Skeletal muscle tissue (tissue), 4 donors: ENCODE measurements around the gene CIROP. TPM values are rescaled to one million over a fixed set of nuclear protein-coding genes. Genes with fewer than 3 reads are reported as not detected.

Experiments
- H3K27ac ChIP-seq: one replicate; pipeline ENCODE4 v1.7.0; 2013; ENCODE audit warnings: mild to moderate bottlenecking, low read depth, low read length, inconsistent platforms
- H3K27me3 ChIP-seq, 3 donors: one replicate each; pipeline ENCODE4 v1.7.0; 2013; ENCODE audit warnings: low read length in 3 of 3; ENCODE audit not compliant: control insufficient read depth in 3 of 3, insufficient read depth in 3 of 3
- H3K36me3 ChIP-seq, 3 donors: one replicate each; pipeline ENCODE4 v1.7.0; 2013; ENCODE audit warnings: low read length in 3 of 3; ENCODE audit not compliant: control insufficient read depth in 3 of 3, insufficient read depth in 3 of 3
- H3K4me1 ChIP-seq, 3 donors: one replicate each; pipeline ENCODE4 v1.7.0; 2013; ENCODE audit warnings: low read length in 3 of 3, mild to moderate bottlenecking in 3 of 3; ENCODE audit not compliant: control insufficient read depth in 3 of 3, insufficient read depth in 3 of 3
- H3K4me3 ChIP-seq, 3 donors: one replicate each; pipeline ENCODE4 v1.7.0; 2013; ENCODE audit warnings: low read length in 3 of 3
- H3K9ac ChIP-seq, 3 donors: one replicate each; pipeline ENCODE4 v1.7.0; 2013; ENCODE audit warnings: low read length in 3 of 3, mild to moderate bottlenecking in 3 of 3, moderate library complexity in 2 of 3, low read depth in 1 of 3
- H3K9me3 ChIP-seq, 3 donors: one replicate each; pipeline ENCODE4 v1.7.0; 2013; ENCODE audit warnings: low read length in 3 of 3; ENCODE audit not compliant: control insufficient read depth in 3 of 3
- total RNA-seq: library from RNA; depleted of rRNA; stranded (reverse); fragments of >200 nt; gene quantifications from one replicate; pipeline ENCODE4 v1.2.3, GENCODE V29; 2014
- donor health status: Osteomylitis.

The CIROP gene
- total RNA-seq, 1 donor from 2014 or later = not detected

DNA sequence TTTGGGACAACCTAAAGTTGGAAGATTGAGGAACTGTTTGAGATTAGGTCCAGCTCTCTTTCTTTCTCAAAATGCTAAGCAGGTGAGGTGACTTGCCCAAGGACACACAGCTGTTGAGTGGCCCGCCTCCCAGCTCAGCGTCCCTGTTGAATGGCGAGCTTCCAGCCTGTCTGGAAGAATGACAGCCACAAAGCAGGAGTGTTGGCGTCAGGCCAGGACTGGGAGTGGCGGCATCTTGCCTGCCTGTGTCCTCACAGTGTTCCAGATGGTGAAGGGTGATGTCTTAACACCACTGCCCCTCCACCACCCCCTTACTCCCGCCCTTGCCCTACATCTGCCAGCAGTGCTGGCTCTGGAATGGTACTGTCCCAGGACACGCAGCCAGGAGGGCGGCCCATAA is 18.6 kb upstream of the CIROP start:
- Histone ChIP-seq H3K4me3 (no peak overlapping the region), H3K9me3 (no peaks in the 10 kb centered on the region), H3K36me3 (peaks cover 17 to 18% (median 18%) of the 10 kb centered on the region in 3 donors), H3K27ac (no peak overlapping the region), H3K4me1 (peaks cover 34 to 53% (median 37%) of the 10 kb centered on the region in 3 donors), H3K9ac (no peak overlapping the region), H3K27me3 (no peaks in the 10 kb centered on the region)

DNA sequence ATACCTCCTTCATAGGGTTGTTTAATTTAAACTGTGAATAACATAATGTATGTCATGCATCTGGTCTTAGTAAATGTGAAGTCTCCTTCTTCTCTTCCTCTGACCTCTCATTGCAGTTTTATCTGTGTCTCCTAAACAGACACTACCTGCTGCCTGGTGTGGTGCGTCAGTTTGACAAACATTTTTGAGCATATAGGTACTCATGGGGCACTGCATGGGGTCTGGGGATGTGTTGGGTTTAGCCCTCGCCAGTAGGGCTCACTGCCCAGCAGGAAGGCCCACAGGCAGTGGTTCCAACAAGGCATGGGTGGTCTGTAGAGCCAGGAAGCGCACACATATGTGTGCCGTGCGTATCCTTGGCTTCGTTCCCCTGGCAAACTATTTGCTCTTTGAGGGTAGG is 17.3 kb upstream of the CIROP start:
- Histone ChIP-seq H3K36me3 (peaks cover 5 to 6% (median 5%) of the 10 kb centered on the region in 3 donors), H3K4me1 (peaks cover 31 to 51% (median 37%) of the 10 kb centered on the region in 3 donors), H3K4me3 (no peak overlapping the region), H3K27ac (no peak overlapping the region), H3K27me3 (no peaks in the 10 kb centered on the region), H3K9ac (no peak overlapping the region), H3K9me3 (no peaks in the 10 kb centered on the region)

DNA sequence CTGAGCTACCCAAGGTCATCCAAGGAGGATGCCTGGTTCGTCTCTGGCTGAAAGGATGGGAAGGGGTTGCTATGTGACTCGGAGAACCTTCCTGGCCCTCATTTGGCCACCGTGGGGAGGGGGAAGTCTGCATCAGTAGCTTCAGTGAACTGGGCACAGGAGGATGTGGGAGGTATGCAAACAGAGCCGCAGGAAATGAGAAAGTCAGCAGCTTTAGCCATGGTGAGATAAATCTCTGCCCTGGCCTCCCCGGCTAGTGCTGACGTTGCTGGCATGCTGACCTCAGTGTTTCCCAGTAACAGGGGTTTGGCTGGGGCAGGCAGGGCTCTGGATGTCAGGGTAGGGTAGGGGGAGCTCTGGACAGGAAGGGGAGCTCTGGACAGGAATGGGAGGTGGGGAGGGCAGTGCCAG is 16.6 kb upstream of the CIROP start:
- H3K36me3 ChIP-seq = no peaks in the 10 kb centered on the region
- no peaks in the 10 kb centered on the region for H3K9me3 ChIP-seq
- peak overlapping the region in 1 of 3 donors; percentile 50 for H3K9ac ChIP-seq
- no peaks in the 10 kb centered on the region for H3K27me3 ChIP-seq
- no peak overlapping the region for H3K27ac ChIP-seq
- peak overlapping the region in 1 of 3 donors; percentile 6 for H3K4me3 ChIP-seq
- H3K4me1 ChIP-seq = peaks cover 24 to 44% (median 31%) of the 10 kb centered on the region in 3 donors

DNA sequence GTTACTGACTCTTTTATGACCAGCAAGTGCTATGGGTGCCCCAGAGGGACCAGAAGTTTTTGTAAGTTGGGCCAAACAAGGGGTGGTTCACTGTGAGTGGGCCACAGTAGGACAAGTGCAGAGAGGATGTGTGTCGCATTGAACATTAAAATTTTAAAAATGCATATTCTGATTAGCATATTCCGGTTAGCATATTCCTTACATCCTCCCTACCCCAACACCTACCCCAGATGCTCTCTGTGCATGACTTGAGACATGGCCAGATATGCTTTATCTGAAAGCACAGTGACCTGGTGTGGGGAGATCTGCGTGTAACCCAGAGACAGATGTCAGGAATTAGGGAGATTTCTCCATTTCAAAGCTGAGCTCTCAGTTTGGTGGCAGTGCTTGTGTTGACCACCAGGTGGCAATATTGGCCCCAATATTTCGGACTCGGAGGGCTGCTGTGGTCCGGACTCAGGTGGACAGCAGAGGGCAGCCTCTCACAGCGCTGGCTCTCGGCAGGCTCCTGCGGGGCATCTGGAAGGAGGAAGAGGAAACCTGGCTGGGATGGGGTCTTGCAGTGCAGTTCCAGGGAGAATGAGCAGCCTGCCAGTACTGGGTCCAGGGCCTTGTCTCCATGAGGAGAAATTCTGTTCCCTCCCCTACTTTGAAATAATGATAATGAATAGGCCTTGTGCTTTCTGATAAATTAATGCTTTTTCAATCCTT is 15.9 kb upstream of the CIROP start:
- H3K9ac ChIP-seq = peak overlapping the region in 1 of 3 donors; percentile 50
- no peaks in the 10 kb centered on the region for H3K9me3 ChIP-seq
- H3K27ac ChIP-seq = no peak overlapping the region
- H3K36me3 ChIP-seq = no peaks in the 10 kb centered on the region
- no peak overlapping the region for H3K4me3 ChIP-seq
- peaks cover 19 to 38% (median 25%) of the 10 kb centered on the region in 3 donors for H3K4me1 ChIP-seq
- no peaks in the 10 kb centered on the region for H3K27me3 ChIP-seq

DNA sequence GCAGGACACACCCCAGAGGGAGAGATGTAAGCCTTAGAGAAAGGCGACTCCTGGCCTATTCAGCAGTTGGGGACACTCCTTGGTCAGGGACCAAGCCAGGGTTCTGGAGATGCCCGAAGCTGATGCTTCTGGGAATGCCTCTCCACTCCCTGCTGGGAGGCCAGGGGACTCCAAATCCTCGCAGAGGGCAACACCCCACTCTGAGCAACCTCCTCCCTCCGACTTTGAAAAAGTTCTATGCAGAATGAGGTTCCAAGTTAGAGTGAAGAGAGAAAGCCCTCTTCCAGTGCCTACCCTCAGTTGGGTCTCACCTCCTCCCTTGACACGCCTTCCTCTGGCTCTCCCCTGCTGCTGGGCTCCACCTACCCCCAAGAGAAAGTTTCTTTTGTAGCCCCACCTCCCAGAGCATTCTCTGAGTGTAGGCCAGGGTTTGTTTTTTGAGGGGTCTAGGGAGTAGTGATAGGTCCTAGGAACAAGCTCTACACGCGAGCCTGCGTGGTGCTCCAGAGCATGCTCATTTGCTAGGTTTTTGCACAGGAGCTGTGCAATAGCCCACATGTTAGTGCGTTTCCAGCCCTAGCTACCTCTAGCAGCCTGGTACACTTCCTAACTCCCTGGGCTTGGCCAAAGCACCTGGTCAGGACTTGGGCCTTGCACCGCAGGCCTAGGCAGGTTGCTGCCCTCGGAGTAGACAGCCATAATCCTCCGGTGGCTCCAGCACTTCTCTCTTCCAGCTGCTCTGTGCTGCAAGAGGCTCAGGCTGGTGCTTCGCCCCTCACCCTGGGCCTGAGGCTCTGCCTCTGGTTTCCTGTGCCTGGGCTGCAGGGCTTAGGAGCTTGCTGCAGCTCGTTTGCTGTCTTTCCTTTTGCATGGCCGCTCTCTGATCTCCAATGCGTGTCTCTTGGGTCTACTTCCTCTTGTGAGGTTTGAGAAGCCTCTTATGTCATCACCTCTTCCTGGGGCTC is 14.9 kb upstream of the CIROP start:
- Histone ChIP-seq H3K36me3 (no peaks in the 10 kb centered on the region), H3K9me3 (no peaks in the 10 kb centered on the region), H3K27me3 (no peaks in the 10 kb centered on the region), H3K4me1 (peaks cover 15 to 43% (median 23%) of the 10 kb centered on the region in 3 donors), H3K27ac (no peak overlapping the region), H3K4me3 (no peak overlapping the region), H3K9ac (no peak overlapping the region)

DNA sequence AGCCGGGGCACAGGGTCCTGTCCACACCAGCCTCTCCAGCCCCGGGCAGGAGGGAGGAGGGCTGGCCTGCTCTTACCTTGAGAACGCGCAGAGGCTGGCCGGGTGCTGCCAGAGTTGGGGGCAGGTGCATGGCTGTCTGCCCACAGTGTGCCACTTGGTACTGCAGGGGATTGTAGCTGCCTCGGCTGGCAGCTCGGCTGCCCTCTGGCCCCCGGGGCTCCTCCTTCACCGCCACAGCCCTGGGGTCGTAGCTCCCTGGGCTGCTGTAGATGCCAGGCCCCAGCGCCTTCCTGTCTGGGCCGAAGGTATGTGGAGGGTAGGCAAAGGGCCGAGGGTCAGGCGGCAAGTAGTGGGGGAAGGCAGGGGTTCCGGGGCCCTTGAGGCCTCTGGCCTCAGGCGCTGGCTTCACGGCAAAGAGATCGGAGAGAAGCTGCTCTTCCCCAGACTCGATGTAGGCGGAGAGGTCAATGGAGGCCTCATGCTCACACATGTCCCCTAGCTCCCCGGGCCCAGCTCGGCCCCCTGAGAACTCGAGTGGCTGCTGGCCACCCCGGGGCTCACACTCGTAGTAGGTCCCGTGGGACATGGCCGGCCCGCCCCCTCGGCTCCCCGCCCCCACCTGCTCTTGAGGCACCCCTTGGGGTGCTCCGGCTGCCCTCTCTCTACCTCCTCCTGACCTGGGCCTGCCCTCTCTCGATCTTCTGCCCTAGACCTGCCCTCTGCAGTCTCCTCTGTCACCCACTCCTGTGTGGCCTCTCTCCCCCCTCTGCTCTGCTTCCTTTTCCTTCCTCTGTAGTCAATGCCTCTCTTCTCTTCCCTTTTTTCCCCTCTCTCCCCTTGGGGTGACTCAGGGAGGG is 13.9 kb upstream of the CIROP start, which contains the start of gene CEBPE:
CEBPE (minus strand) TSS at position 750 of the 857 bp plus-strand sequence; CDS start at position 586, 164 bp downstream.
- Histone ChIP-seq H3K9me3 (no peaks in the 10 kb centered on the region), H3K4me1 (peaks cover 7 to 36% (median 19%) of the 10 kb centered on the region in 3 donors), H3K27me3 (peaks cover 0 to 4% (median 0%) of the 10 kb centered on the region in 3 donors), H3K27ac (no peak within 1 kb of the TSS), H3K4me3 (no peak within 1 kb of the TSS), H3K36me3 (no peaks in the 10 kb centered on the region), H3K9ac (no peak within 1 kb of the TSS)

DNA sequence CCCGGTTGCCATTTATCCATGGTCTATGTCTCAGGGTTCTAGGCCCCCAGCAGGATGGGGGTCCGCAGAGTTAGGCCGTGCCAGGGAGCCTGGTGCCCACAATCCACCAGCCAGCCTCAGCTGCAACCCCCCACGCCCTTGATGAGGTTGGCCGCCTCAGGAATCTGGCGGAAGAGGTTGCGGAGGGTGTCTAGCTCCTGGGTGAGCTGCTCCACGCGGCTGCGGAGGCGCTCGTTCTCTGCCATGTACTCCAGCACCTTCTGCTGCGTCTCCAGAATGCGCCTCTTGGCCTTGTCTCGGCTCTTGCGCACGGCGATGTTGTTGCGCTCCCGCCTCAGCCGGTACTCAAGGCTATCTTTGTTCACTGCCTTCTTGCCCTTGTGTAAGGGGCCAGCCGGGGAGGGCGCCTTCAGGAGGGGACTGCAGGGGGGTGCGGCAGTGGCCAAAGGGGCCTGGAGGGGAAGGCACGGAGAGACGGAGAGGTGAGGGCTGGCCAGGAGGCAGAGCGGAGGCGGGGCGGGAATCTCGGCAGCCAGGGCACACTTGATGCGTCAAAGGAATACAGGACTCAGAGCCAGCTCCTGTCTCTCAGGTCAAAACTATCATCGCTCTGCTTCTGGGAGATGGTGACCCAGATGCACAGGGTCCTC is 12.7 kb upstream of the CIROP start:
- no peak overlapping the region for H3K4me3 ChIP-seq
- H3K4me1 ChIP-seq = peaks cover 3 to 28% (median 15%) of the 10 kb centered on the region in 3 donors
- H3K27ac ChIP-seq = no peak overlapping the region
- peaks cover 0 to 10% (median 4%) of the 10 kb centered on the region in 3 donors for H3K27me3 ChIP-seq
- no peaks in the 10 kb centered on the region for H3K36me3 ChIP-seq
- H3K9me3 ChIP-seq = no peaks in the 10 kb centered on the region
- no peak overlapping the region for H3K9ac ChIP-seq

DNA sequence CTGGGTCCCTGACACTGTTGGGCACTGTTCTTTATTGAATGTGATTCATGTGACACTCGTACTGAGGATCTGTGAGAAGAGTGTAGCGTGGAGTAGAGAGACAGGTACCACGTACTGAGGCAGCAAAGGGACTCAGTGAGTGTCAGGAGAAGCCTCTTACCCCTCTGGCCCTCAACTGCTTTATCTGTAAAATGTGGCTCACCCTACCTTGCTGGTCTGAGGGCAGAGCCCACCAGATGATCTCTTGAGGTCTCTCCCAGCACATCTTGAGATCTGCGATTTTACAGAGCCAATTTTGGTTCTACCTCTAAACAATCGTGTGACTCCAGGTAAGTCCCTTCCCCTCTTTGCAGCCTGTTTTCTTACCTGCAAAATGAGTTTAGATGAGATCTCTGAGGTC is 11.1 kb upstream of the CIROP start:
- Histone ChIP-seq H3K27me3 (peaks cover 0 to 15% (median 13%) of the 10 kb centered on the region in 3 donors), H3K36me3 (no peaks in the 10 kb centered on the region), H3K9ac (no peak overlapping the region), H3K27ac (no peak overlapping the region), H3K9me3 (no peaks in the 10 kb centered on the region), H3K4me1 (peaks cover 0 to 19% (median 4%) of the 10 kb centered on the region in 3 donors), H3K4me3 (no peak overlapping the region)
